Bronchial epithelial cell (primary cell): Measurements from ENCODE around the gene OR52I1. TPM values are rescaled to one million over a fixed set of nuclear protein-coding genes. Genes with fewer than 3 reads are reported as not detected.

Experiments
- DNase-seq: peaks from one replicate; pipeline ENCODE4 v3.0.0-alpha.2; 2010; ENCODE audit warnings: low read depth
- FAIRE-seq: peaks from 2 replicates; lab custom pipeline; 2011; peaks lifted over from hg19 to GRCh38; lab: Jason Lieb, UNC
- H3K27me3 ChIP-seq: 2 replicates; pipeline ENCODE4 v1.5.1; 2011; ENCODE audit warnings: low read length; ENCODE audit not compliant: control insufficient read depth, insufficient read depth
- H3K36me3 ChIP-seq: 2 replicates; pipeline ENCODE4 v1.5.1; 2011; ENCODE audit warnings: low read length; ENCODE audit not compliant: control insufficient read depth, insufficient read depth
- H3K4me3 ChIP-seq: 2 replicates; pipeline ENCODE4 v1.5.1; 2011; ENCODE audit warnings: mild to moderate bottlenecking, low read depth, low read length, control low read depth
- total RNA-seq: library from RNA; depleted of rRNA; stranded (reverse); fragments of >200 nt; gene quantifications from 2 replicates; pipeline ENCODE4 v1.2.1, GENCODE V29; 2014
- TF ChIP-seq, protein P1 (sequence below): IDR thresholded peaks from 2 replicates; pipeline ENCODE4 v1.5.1; 2011; ENCODE audit warnings: mild to moderate bottlenecking, moderate library complexity, low read length, control low read depth, inconsistent platforms; ENCODE audit not compliant: insufficient read depth, severe bottlenecking

OR52I1 gene
- total RNA-seq, 1 donor from 2014 or later: not detected

DNA sequence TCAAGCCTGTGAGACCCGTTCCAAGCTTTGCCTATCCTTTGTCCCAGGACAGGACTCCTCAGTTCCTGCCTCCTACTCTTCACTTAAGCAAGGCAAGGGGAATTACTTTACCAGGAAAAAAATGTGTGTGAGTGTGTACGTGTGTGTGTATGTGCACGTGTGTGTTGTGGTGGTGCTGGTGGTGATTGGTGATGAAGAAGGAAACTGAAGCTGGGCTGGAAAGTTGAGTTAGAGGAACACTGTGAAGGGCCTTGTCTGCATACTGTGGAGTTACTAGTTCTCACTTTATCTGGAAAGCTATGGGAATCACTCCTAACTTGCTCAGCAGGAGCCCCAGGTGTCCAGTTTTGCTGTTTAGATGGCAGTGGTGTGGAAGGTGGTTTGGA is 43.8 kb downstream of the OR52I1 start:
- H3K36me3 ChIP-seq: no peaks in the 10 kb centered on the region
- no peak for DNase-seq
- FAIRE-seq: no peak
- TF ChIP-seq, protein P1, sequence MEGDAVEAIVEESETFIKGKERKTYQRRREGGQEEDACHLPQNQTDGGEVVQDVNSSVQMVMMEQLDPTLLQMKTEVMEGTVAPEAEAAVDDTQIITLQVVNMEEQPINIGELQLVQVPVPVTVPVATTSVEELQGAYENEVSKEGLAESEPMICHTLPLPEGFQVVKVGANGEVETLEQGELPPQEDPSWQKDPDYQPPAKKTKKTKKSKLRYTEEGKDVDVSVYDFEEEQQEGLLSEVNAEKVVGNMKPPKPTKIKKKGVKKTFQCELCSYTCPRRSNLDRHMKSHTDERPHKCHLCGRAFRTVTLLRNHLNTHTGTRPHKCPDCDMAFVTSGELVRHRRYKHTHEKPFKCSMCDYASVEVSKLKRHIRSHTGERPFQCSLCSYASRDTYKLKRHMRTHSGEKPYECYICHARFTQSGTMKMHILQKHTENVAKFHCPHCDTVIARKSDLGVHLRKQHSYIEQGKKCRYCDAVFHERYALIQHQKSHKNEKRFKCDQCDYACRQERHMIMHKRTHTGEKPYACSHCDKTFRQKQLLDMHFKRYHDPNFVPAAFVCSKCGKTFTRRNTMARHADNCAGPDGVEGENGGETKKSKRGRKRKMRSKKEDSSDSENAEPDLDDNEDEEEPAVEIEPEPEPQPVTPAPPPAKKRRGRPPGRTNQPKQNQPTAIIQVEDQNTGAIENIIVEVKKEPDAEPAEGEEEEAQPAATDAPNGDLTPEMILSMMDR: no peak
- no peaks in the 10 kb centered on the region for H3K27me3 ChIP-seq
- H3K4me3 ChIP-seq: no peak overlapping the region

DNA sequence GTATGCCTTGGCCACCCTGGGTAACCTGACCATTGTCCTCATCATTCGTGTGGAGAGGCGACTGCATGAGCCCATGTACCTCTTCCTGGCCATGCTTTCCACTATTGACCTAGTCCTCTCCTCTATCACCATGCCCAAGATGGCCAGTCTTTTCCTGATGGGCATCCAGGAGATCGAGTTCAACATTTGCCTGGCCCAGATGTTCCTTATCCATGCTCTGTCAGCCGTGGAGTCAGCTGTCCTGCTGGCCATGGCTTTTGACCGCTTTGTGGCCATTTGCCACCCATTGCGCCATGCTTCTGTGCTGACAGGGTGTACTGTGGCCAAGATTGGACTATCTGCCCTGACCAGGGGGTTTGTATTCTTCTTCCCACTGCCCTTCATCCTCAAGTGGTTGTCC is 46.1 kb downstream of the OR52I1 start:
- DNase-seq (no peak), FAIRE-seq (no peak)
- TF ChIP-seq, protein P1: no peak
- Histone ChIP-seq H3K36me3 (no peaks in the 10 kb centered on the region), H3K27me3 (no peaks in the 10 kb centered on the region), H3K4me3 (no peak overlapping the region)

DNA sequence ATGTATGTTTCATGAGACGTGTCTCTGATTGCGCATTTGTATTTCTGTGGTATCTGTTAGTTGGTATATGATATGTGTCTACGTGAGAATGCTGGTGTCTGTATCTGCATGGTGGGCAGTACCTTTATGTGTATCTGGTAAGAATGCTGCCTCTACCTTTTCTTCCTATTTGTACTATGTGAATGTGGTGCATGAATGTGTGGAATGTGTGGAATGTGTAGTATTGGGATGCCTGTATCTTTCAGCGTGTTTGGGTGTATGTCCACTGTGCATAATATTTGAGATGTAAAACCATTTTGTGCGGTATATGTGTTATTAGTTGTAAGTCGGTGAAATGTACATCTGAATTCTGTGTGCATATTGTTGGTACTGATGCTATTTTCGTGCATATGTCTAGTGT is 47.7 kb downstream of the OR52I1 start:
- FAIRE-seq (no peak), DNase-seq (no peak)
- Histone ChIP-seq H3K36me3 (no peaks in the 10 kb centered on the region), H3K27me3 (no peaks in the 10 kb centered on the region), H3K4me3 (no peak overlapping the region)
- TF ChIP-seq, protein P1: no peak

DNA sequence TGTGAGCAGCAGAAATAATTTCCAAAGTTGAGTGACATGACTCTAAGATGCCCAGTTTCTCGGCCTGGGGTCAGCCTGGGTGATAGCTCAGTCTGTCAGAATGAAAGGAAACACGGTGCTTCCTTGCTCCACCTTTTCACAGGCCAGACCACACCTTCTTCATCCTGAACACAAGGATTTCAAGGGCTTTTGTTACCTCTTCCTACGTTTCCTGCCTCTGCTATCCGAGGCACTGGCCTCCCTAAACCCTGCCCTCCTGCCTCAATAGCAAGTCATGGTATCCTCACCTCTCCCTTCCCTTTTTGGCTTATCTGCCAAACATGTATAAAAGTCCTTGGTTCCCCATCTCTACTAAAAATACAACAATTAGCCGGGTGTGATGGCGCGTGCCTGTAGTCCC is 48.2 kb downstream of the OR52I1 start:
- DNase-seq: no peak
- Histone ChIP-seq H3K27me3 (no peaks in the 10 kb centered on the region), H3K36me3 (no peaks in the 10 kb centered on the region), H3K4me3 (no peak overlapping the region)
- TF ChIP-seq, protein P1: no peak
- no peak for FAIRE-seq

DNA sequence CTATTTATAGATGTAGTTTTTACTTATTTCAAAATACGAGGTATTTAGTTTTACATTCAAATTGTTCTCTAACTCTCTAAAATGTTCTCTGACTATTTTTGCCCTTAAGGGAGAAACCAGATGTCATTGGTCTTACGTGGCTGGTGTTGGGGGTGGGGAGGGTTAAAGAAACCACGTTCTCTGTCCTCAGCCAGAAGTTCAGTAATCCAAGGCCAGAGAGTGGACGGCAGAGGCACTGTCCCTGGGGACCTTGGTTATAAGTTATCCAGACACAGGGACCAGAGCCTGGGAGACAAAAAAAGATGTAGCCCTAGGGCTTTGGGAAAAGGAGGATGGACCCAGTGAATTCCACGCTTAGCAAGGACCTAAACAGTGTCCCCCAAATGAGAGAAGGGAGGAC is 49.2 kb downstream of the OR52I1 start:
- no peak overlapping the region for H3K4me3 ChIP-seq
- DNase-seq (no peak), FAIRE-seq (no peak)
- TF ChIP-seq, protein P1: no peak
- no peaks in the 10 kb centered on the region for H3K27me3 ChIP-seq
- H3K36me3 ChIP-seq: no peaks in the 10 kb centered on the region

DNA sequence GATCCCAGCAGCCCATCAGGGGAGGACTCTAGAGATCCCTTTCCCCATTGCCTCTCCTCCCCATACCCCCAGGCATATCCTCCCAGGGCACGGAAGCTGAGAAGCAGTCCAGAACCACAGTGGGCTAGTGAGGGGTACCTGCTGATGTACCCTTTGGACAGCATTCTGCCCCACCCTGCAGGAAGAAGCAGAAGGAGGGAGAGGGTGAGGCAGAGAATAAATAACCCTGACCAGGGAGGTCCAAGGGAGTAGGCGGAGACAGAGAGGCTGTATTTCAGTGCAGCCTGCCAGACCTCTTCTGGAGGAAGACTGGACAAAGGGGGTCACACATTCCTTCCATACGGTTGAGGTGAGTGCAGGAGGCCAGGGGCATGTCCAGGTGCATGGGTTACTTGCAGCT is 49.8 kb downstream of the OR52I1 start, which contains the start of gene OR51E1:
Gene OR51E1 (plus strand): TSS at position 301 of the 400 bp plus-strand sequence. CDS start 8,545 bp downstream, outside the sequence.
- DNase-seq: no peak
- H3K4me3 ChIP-seq: no peak within 1 kb of the TSS
- FAIRE-seq: no peak
- no peaks in the 10 kb centered on the region for H3K36me3 ChIP-seq
- TF ChIP-seq, protein P1: no peak
- H3K27me3 ChIP-seq: no peaks in the 10 kb centered on the region
